CD14-positive monocyte (primary cell): ENCODE data around the gene CEP128. TPM values are rescaled to one million over a fixed set of nuclear protein-coding genes. Genes with fewer than 3 reads are reported as not detected.

Experiments used
- DNase-seq, 3 donors: peaks; one replicate each; pipeline ENCODE4 v3.0.0-alpha.2; 2011 to 2022
- H2AFZ ChIP-seq: 2 replicates; pipeline ENCODE4 v1.6.0; 2012; ENCODE audit warnings: mild to moderate bottlenecking, low read depth, low read length, inconsistent platforms; ENCODE audit not compliant: insufficient read depth, poor library complexity, severe bottlenecking
- H3K27ac ChIP-seq, 2 donors: 1 replicate in 1 of 2; 2 replicates in 1 of 2; pipeline ENCODE4 v1.5.1; 2012 to 2013; ENCODE audit warnings: low read length in 2 of 2, control low read depth in 1 of 2, inconsistent platforms in 1 of 2, low read depth in 1 of 2, mild to moderate bottlenecking in 1 of 2
- H3K27me3 ChIP-seq, 2 donors: one replicate each; pipeline versions ENCODE4 v1.6.0 to v1.6.1; 2011 to 2013; ENCODE audit warnings: low read length in 2 of 2; ENCODE audit not compliant: control insufficient read depth in 2 of 2, insufficient read depth in 2 of 2
- H3K36me3 ChIP-seq, 2 donors: replicated peaks in 1 of 2; 1 replicate in 1 of 2; 2 replicates in 1 of 2; pipeline versions ENCODE4 v1.5.1 to v1.6.1; 2012 to 2013; ENCODE audit warnings: low read length in 2 of 2, control low read depth in 1 of 2, inconsistent platforms in 1 of 2, mild to moderate bottlenecking in 1 of 2; ENCODE audit not compliant: insufficient read depth in 2 of 2, control insufficient read depth in 1 of 2
- H3K4me1 ChIP-seq, 2 donors: 1 replicate in 1 of 2; 2 replicates in 1 of 2; pipeline versions ENCODE4 v1.5.1 to v1.6.1; 2012 to 2013; ENCODE audit warnings: low read length in 2 of 2, control low read depth in 1 of 2, inconsistent platforms in 1 of 2, mild to moderate bottlenecking in 1 of 2, moderate library complexity in 1 of 2; ENCODE audit not compliant: insufficient read depth in 2 of 2, control insufficient read depth in 1 of 2
- H3K4me2 ChIP-seq: replicated peaks from 2 replicates; pipeline ENCODE3; 2012; ENCODE audit warnings: low read length, moderate library complexity, mild to moderate bottlenecking; ENCODE audit not compliant: poor library complexity, severe bottlenecking; ENCODE audit errors: extremely low read depth
- H3K4me3 ChIP-seq, 3 experiments: fragments of 200-600 bp in 1 of 3; sonication (generic) in 1 of 3; replicated peaks in 1 of 3; 1 replicate in 2 of 3; 2 replicates in 1 of 3; pipeline ENCODE4 v1.5.1; 2011 to 2013; ENCODE audit warnings: low read length in 3 of 3, mild to moderate bottlenecking in 3 of 3, control low read depth in 2 of 3, low read depth in 2 of 3, inconsistent platforms in 1 of 3, moderate library complexity in 1 of 3
- H3K79me2 ChIP-seq: 2 replicates; pipeline ENCODE4 v1.6.0; 2012; ENCODE audit warnings: mild to moderate bottlenecking, control low read depth, inconsistent platforms, low read length, moderate library complexity; ENCODE audit not compliant: insufficient read depth
- H3K9ac ChIP-seq: 2 replicates; pipeline ENCODE4 v1.6.0; 2017; ENCODE audit warnings: low read length, mild to moderate bottlenecking; ENCODE audit not compliant: insufficient read depth, poor library complexity, severe bottlenecking
- H3K9me3 ChIP-seq, 2 donors: replicated peaks in 1 of 2; 1 replicate in 1 of 2; 2 replicates in 1 of 2; pipeline versions ENCODE4 v1.5.1 to v1.6.1; 2012 to 2013; ENCODE audit warnings: low read length in 2 of 2, control low read depth in 1 of 2; ENCODE audit not compliant: control insufficient read depth in 1 of 2, insufficient read depth in 1 of 2
- H4K20me1 ChIP-seq: 2 replicates; pipeline ENCODE4 v1.6.0; 2012; ENCODE audit warnings: mild to moderate bottlenecking, low read length, control low read depth, moderate library complexity; ENCODE audit not compliant: insufficient read depth
- H3K27ac Mint-ChIP-seq, 7 donors: one replicate each; pipeline ENCODE4 v1.8.0; 2020; ENCODE audit warnings: mild to moderate bottlenecking in 7 of 7, mixed read lengths in 7 of 7, moderate library complexity in 6 of 7, inconsistent platforms in 2 of 7
- H3K27me3 Mint-ChIP-seq, 3 donors: one replicate each; pipeline ENCODE4 v1.8.0; 2021 to 2022; ENCODE audit warnings: low read depth in 3 of 3, mild to moderate bottlenecking in 3 of 3, mixed read lengths in 3 of 3, moderate library complexity in 3 of 3, inconsistent platforms in 1 of 3
- H3K36me3 Mint-ChIP-seq, 2 donors: one replicate each; pipeline ENCODE4 v1.8.0; 2020; ENCODE audit warnings: mixed read lengths in 2 of 2, inconsistent platforms in 1 of 2, mild to moderate bottlenecking in 1 of 2
- H3K4me1 Mint-ChIP-seq: one replicate; pipeline ENCODE4 v1.8.0; 2020; ENCODE audit warnings: mild to moderate bottlenecking, mixed read lengths
- H3K4me3 Mint-ChIP-seq, 2 donors: one replicate each; pipeline ENCODE4 v1.8.0; 2020; ENCODE audit warnings: mild to moderate bottlenecking in 2 of 2, mixed read lengths in 2 of 2, moderate library complexity in 1 of 2
- H3K9me3 Mint-ChIP-seq, 7 donors: one replicate each; pipeline ENCODE4 v1.8.0; 2020 to 2022; ENCODE audit warnings: mixed read lengths in 7 of 7, mild to moderate bottlenecking in 6 of 7, moderate library complexity in 6 of 7, inconsistent platforms in 2 of 7
- CTCF ChIP-seq: fragments of 200-600 bp; IDR thresholded peaks from one replicate; pipeline ENCODE4 v1.8.0; 2022; ENCODE audit warnings: antibody characterized with exemption, mild to moderate bottlenecking
- WGBS: methylation state at CpG from one replicate; pipeline ENCODE4 v1.1.5; 2013; ENCODE audit warnings: missing lambda C conversion rate; ENCODE audit not compliant: insufficient coverage; 5-methylcytosine and 5-hydroxymethylcytosine counted together
- intact Hi-C, 2 donors: fragments of 100-400 bp; cut with micrococcal nuclease; formaldehyde crosslinking; loops; one replicate each; pipeline versions ENCODE4 v1.15.0 to v1.15.1; 2023
- polyA plus RNA-seq, 3 donors: library from polyadenylated mRNA; depleted of rRNA in 1 of 3; unstranded in 2 of 3; stranded (reverse) in 1 of 3; fragments of 300-500 nt in 2 of 3; fragments of >200 nt in 1 of 3; fragmentation: Illumina TruSeq in 2 of 3; gene quantifications; 1 replicate in 2 of 3; 2 replicates in 1 of 3; pipeline ENCODE4 v1.2.3, GENCODE V29; 2012 to 2021

Gene CEP128
- polyA plus RNA-seq, 3 donors: 0.41 to 0.88 (median 0.62) TPM

DNA sequence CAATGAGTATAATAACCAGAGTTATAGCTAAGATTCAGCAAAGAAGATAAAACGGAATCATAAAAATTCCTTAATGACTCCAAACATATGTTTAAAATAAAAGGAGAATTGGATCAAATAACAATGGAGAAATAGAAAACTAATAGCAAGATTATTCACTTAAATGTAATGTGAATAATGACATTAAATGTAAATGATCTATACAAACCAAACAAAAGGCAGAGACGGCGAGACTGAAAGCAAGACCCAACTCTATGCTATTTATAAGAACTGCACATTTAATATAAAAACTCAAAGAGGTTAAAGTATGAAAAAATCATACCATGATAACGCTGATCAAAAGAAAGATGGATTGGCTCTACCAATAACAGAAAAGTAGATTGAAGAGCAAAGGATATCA is 10.0 kb upstream of the CEP128 start:
- no CpG with 5 or more reads among the region's 4 CpGs for WGBS
- no peak overlapping the region for H3K4me3 ChIP-seq
- H3K4me1 Mint-ChIP-seq: peaks cover 19% of the 10 kb centered on the region
- no peak overlapping the region for H3K4me2 ChIP-seq
- no peak overlapping the region for H3K27ac Mint-ChIP-seq
- no peak overlapping the region for H3K4me3 Mint-ChIP-seq
- H3K36me3 Mint-ChIP-seq: no peaks in the 10 kb centered on the region
- H3K4me1 ChIP-seq: peaks cover 8 to 13% of the 10 kb centered on the region in 2 donors
- H3K9me3 Mint-ChIP-seq: peaks cover 0 to 3% (median 0%) of the 10 kb centered on the region in 7 donors
- peaks cover 8 to 16% (median 12%) of the 10 kb centered on the region in 3 donors for H3K27me3 Mint-ChIP-seq
- no peak for TF ChIP-seq CTCF
- no peaks in the 10 kb centered on the region for H4K20me1 ChIP-seq
- intact Hi-C loops: loop anchor here in 1 of 2 donors (10.0 kb wide), 1 partner anchor 213 kb away; no protein-coding TSS in a partner anchor
- H3K79me2 ChIP-seq: no peaks in the 10 kb centered on the region
- no peak overlapping the region for H2AFZ ChIP-seq
- H3K9me3 ChIP-seq: no peaks in the 10 kb centered on the region
- peaks cover 0 to 6% of the 10 kb centered on the region in 2 donors for H3K27me3 ChIP-seq
- H3K36me3 ChIP-seq: no peaks in the 10 kb centered on the region
- DNase-seq: no peak
- H3K9ac ChIP-seq: no peak overlapping the region
- H3K27ac ChIP-seq: no peak overlapping the region

DNA sequence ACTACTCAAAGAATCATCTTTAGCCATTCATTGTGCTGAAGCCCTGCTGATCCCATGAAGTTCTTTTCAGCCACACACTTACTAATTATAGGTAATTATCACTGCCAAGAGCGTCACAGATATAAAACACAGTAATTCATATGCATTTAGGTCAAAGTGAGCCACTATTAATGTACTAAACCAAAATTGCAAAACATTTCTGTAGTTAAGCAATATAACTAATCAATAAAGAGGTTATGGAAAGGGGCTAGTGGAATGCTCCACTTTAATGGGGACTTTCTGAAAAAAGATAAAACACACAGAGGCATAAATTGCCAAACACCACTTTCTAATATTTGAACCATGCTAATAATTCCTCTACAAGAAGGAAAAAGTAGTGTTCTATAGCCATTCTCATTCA is 6.8 kb upstream of the CEP128 start:
- no peaks in the 10 kb centered on the region for H3K27me3 ChIP-seq
- WGBS: no CpG with 5 or more reads among the region's 1 CpG

More for the DNA sequence above, 6.8 kb upstream of the CEP128 start:
- Mint-ChIP-seq H3K36me3 (no peaks in the 10 kb centered on the region), H3K27me3 (peaks cover 2 to 4% (median 2%) of the 10 kb centered on the region in 3 donors), H3K27ac (no peak overlapping the region), H3K9me3 (peaks cover 0 to 3% (median 0%) of the 10 kb centered on the region in 7 donors), H3K4me1 (peaks cover 4% of the 10 kb centered on the region), H3K4me3 (no peak overlapping the region)
- Histone ChIP-seq H3K36me3 (no peaks in the 10 kb centered on the region), H3K27ac (no peak overlapping the region), H3K4me3 (no peak overlapping the region), H3K4me1 (no peaks in the 10 kb centered on the region), H2AFZ (no peak overlapping the region), H4K20me1 (no peaks in the 10 kb centered on the region), H3K9ac (no peak overlapping the region), H3K79me2 (no peaks in the 10 kb centered on the region), H3K9me3 (no peaks in the 10 kb centered on the region), H3K4me2 (no peak overlapping the region)
- intact Hi-C loops: no loop called here
- TF ChIP-seq CTCF: no peak
- no peak for DNase-seq
